ENCODE results near the gene NR5A2.

- TF ChIP-seq, protein P1, sequence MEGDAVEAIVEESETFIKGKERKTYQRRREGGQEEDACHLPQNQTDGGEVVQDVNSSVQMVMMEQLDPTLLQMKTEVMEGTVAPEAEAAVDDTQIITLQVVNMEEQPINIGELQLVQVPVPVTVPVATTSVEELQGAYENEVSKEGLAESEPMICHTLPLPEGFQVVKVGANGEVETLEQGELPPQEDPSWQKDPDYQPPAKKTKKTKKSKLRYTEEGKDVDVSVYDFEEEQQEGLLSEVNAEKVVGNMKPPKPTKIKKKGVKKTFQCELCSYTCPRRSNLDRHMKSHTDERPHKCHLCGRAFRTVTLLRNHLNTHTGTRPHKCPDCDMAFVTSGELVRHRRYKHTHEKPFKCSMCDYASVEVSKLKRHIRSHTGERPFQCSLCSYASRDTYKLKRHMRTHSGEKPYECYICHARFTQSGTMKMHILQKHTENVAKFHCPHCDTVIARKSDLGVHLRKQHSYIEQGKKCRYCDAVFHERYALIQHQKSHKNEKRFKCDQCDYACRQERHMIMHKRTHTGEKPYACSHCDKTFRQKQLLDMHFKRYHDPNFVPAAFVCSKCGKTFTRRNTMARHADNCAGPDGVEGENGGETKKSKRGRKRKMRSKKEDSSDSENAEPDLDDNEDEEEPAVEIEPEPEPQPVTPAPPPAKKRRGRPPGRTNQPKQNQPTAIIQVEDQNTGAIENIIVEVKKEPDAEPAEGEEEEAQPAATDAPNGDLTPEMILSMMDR (IDR thresholded peaks at IDR 0.05), result no peak
- TF ChIP-seq POLR2A (IDR thresholded peaks at IDR 0.05), result no peak
These were observed 6.7 kb downstream of the NR5A2 start for GRCh38 chr1:200034262-200034557.
